CD14-positive monocyte (primary cell): ENCODE measurements around the gene CHRM5. TPM values are rescaled to one million over a fixed set of nuclear protein-coding genes. Genes with fewer than 3 reads are reported as not detected.

Source experiments
- DNase-seq, 3 donors: peaks; one replicate each; pipeline ENCODE4 v3.0.0-alpha.2; 2011 to 2022
- H2AFZ ChIP-seq: 2 replicates; pipeline ENCODE4 v1.6.0; 2012; ENCODE audit warnings: mild to moderate bottlenecking, low read depth, low read length, inconsistent platforms; ENCODE audit not compliant: insufficient read depth, poor library complexity, severe bottlenecking
- H3K27ac ChIP-seq, 2 donors: 1 replicate in 1 of 2; 2 replicates in 1 of 2; pipeline ENCODE4 v1.5.1; 2012 to 2013; ENCODE audit warnings: low read length in 2 of 2, control low read depth in 1 of 2, inconsistent platforms in 1 of 2, low read depth in 1 of 2, mild to moderate bottlenecking in 1 of 2
- H3K27me3 ChIP-seq, 2 donors: one replicate each; pipeline versions ENCODE4 v1.6.0 to v1.6.1; 2011 to 2013; ENCODE audit warnings: low read length in 2 of 2; ENCODE audit not compliant: control insufficient read depth in 2 of 2, insufficient read depth in 2 of 2
- H3K36me3 ChIP-seq, 2 donors: replicated peaks in 1 of 2; 1 replicate in 1 of 2; 2 replicates in 1 of 2; pipeline versions ENCODE4 v1.5.1 to v1.6.1; 2012 to 2013; ENCODE audit warnings: low read length in 2 of 2, control low read depth in 1 of 2, inconsistent platforms in 1 of 2, mild to moderate bottlenecking in 1 of 2; ENCODE audit not compliant: insufficient read depth in 2 of 2, control insufficient read depth in 1 of 2
- H3K4me1 ChIP-seq, 2 donors: 1 replicate in 1 of 2; 2 replicates in 1 of 2; pipeline versions ENCODE4 v1.5.1 to v1.6.1; 2012 to 2013; ENCODE audit warnings: low read length in 2 of 2, control low read depth in 1 of 2, inconsistent platforms in 1 of 2, mild to moderate bottlenecking in 1 of 2, moderate library complexity in 1 of 2; ENCODE audit not compliant: insufficient read depth in 2 of 2, control insufficient read depth in 1 of 2
- H3K4me2 ChIP-seq: replicated peaks from 2 replicates; pipeline ENCODE3; 2012; ENCODE audit warnings: low read length, moderate library complexity, mild to moderate bottlenecking; ENCODE audit not compliant: poor library complexity, severe bottlenecking; ENCODE audit errors: extremely low read depth
- H3K4me3 ChIP-seq, 3 experiments: fragments of 200-600 bp in 1 of 3; sonication (generic) in 1 of 3; replicated peaks in 1 of 3; 1 replicate in 2 of 3; 2 replicates in 1 of 3; pipeline ENCODE4 v1.5.1; 2011 to 2013; ENCODE audit warnings: low read length in 3 of 3, mild to moderate bottlenecking in 3 of 3, control low read depth in 2 of 3, low read depth in 2 of 3, inconsistent platforms in 1 of 3, moderate library complexity in 1 of 3
- H3K79me2 ChIP-seq: 2 replicates; pipeline ENCODE4 v1.6.0; 2012; ENCODE audit warnings: mild to moderate bottlenecking, control low read depth, inconsistent platforms, low read length, moderate library complexity; ENCODE audit not compliant: insufficient read depth
- H3K9ac ChIP-seq: 2 replicates; pipeline ENCODE4 v1.6.0; 2017; ENCODE audit warnings: low read length, mild to moderate bottlenecking; ENCODE audit not compliant: insufficient read depth, poor library complexity, severe bottlenecking
- H3K9me3 ChIP-seq, 2 donors: replicated peaks in 1 of 2; 1 replicate in 1 of 2; 2 replicates in 1 of 2; pipeline versions ENCODE4 v1.5.1 to v1.6.1; 2012 to 2013; ENCODE audit warnings: low read length in 2 of 2, control low read depth in 1 of 2; ENCODE audit not compliant: control insufficient read depth in 1 of 2, insufficient read depth in 1 of 2
- H4K20me1 ChIP-seq: 2 replicates; pipeline ENCODE4 v1.6.0; 2012; ENCODE audit warnings: mild to moderate bottlenecking, low read length, control low read depth, moderate library complexity; ENCODE audit not compliant: insufficient read depth
- H3K27ac Mint-ChIP-seq, 7 donors: one replicate each; pipeline ENCODE4 v1.8.0; 2020; ENCODE audit warnings: mild to moderate bottlenecking in 7 of 7, mixed read lengths in 7 of 7, moderate library complexity in 6 of 7, inconsistent platforms in 2 of 7
- H3K27me3 Mint-ChIP-seq, 3 donors: one replicate each; pipeline ENCODE4 v1.8.0; 2021 to 2022; ENCODE audit warnings: low read depth in 3 of 3, mild to moderate bottlenecking in 3 of 3, mixed read lengths in 3 of 3, moderate library complexity in 3 of 3, inconsistent platforms in 1 of 3
- H3K36me3 Mint-ChIP-seq, 2 donors: one replicate each; pipeline ENCODE4 v1.8.0; 2020; ENCODE audit warnings: mixed read lengths in 2 of 2, inconsistent platforms in 1 of 2, mild to moderate bottlenecking in 1 of 2
- H3K4me1 Mint-ChIP-seq: one replicate; pipeline ENCODE4 v1.8.0; 2020; ENCODE audit warnings: mild to moderate bottlenecking, mixed read lengths
- H3K4me3 Mint-ChIP-seq, 2 donors: one replicate each; pipeline ENCODE4 v1.8.0; 2020; ENCODE audit warnings: mild to moderate bottlenecking in 2 of 2, mixed read lengths in 2 of 2, moderate library complexity in 1 of 2
- H3K9me3 Mint-ChIP-seq, 7 donors: one replicate each; pipeline ENCODE4 v1.8.0; 2020 to 2022; ENCODE audit warnings: mixed read lengths in 7 of 7, mild to moderate bottlenecking in 6 of 7, moderate library complexity in 6 of 7, inconsistent platforms in 2 of 7
- CTCF ChIP-seq: fragments of 200-600 bp; IDR thresholded peaks from one replicate; pipeline ENCODE4 v1.8.0; 2022; ENCODE audit warnings: antibody characterized with exemption, mild to moderate bottlenecking
- WGBS: methylation state at CpG from one replicate; pipeline ENCODE4 v1.1.5; 2013; ENCODE audit warnings: missing lambda C conversion rate; ENCODE audit not compliant: insufficient coverage; 5-methylcytosine and 5-hydroxymethylcytosine counted together
- intact Hi-C, 2 donors: fragments of 100-400 bp; cut with micrococcal nuclease; formaldehyde crosslinking; loops; one replicate each; pipeline versions ENCODE4 v1.15.0 to v1.15.1; 2023
- polyA plus RNA-seq, 3 donors: library from polyadenylated mRNA; depleted of rRNA in 1 of 3; unstranded in 2 of 3; stranded (reverse) in 1 of 3; fragments of 300-500 nt in 2 of 3; fragments of >200 nt in 1 of 3; fragmentation: Illumina TruSeq in 2 of 3; gene quantifications; 1 replicate in 2 of 3; 2 replicates in 1 of 3; pipeline ENCODE4 v1.2.3, GENCODE V29; 2012 to 2021

The CHRM5 gene
- polyA plus RNA-seq, 3 donors, result not detected

GRCh38 chr15:34019369-34019990 is 51.2 kb downstream of the CHRM5 start:
- no peak overlapping the region for H3K4me3 ChIP-seq
- H3K9ac ChIP-seq, result no peak overlapping the region
- H3K4me1 ChIP-seq, result no peaks in the 10 kb centered on the region
- H3K27ac Mint-ChIP-seq, result no peak overlapping the region
- no peaks in the 10 kb centered on the region for H3K79me2 ChIP-seq
- no peak overlapping the region for H3K4me2 ChIP-seq
- H3K9me3 Mint-ChIP-seq, result peaks cover 0 to 11% (median 4%) of the 10 kb centered on the region in 7 donors
- no peak overlapping the region for H3K4me3 Mint-ChIP-seq
- WGBS, result no CpG with 5 or more reads among the region's 3 CpGs
- H4K20me1 ChIP-seq, result no peaks in the 10 kb centered on the region
- H3K27me3 Mint-ChIP-seq, result no peaks in the 10 kb centered on the region
- no peak overlapping the region for H3K27ac ChIP-seq
- H3K36me3 ChIP-seq, result no peaks in the 10 kb centered on the region
- no peaks in the 10 kb centered on the region for H3K27me3 ChIP-seq
- no peaks in the 10 kb centered on the region for H3K4me1 Mint-ChIP-seq
- no peak for TF ChIP-seq CTCF
- no peaks in the 10 kb centered on the region for H3K36me3 Mint-ChIP-seq
- peaks cover 0 to 5% of the 10 kb centered on the region in 2 donors for H3K9me3 ChIP-seq
- no peak for DNase-seq
- H2AFZ ChIP-seq, result no peak overlapping the region
- intact Hi-C loops, result no loop called here

GRCh38 chr15:34023907-34024306 is 55.6 kb downstream of the CHRM5 start:
- peaks cover 1 to 2% of the 10 kb centered on the region in 2 donors for H3K9me3 ChIP-seq
- H4K20me1 ChIP-seq, result no peaks in the 10 kb centered on the region
- TF ChIP-seq CTCF, result no peak
- Mint-ChIP-seq H3K27me3 (peaks cover 0 to 4% (median 0%) of the 10 kb centered on the region in 3 donors), H3K4me1 (peaks cover 5% of the 10 kb centered on the region), H3K4me3 (no peak overlapping the region), H3K27ac (no peak overlapping the region), H3K9me3 (peaks cover 0 to 7% (median 2%) of the 10 kb centered on the region in 7 donors), H3K36me3 (no peaks in the 10 kb centered on the region)
- no peak overlapping the region for H3K9ac ChIP-seq
- H3K4me1 ChIP-seq, result no peaks in the 10 kb centered on the region
- H3K27me3 ChIP-seq, result no peaks in the 10 kb centered on the region
- no peak overlapping the region for H2AFZ ChIP-seq
- H3K36me3 ChIP-seq, result no peaks in the 10 kb centered on the region
- WGBS, result no CpG with 5 or more reads among the region's 1 CpG
- no peak overlapping the region for H3K4me2 ChIP-seq
- no peaks in the 10 kb centered on the region for H3K79me2 ChIP-seq
- H3K4me3 ChIP-seq, result no peak overlapping the region
- H3K27ac ChIP-seq, result no peak overlapping the region
- intact Hi-C loops, result no loop called here
- DNase-seq, result no peak
